DMS 273 (cell line): ENCODE measurements around the gene RNF128.

Source experiments
- DNase-seq: peaks from one replicate; lab custom pipeline; 2025; ENCODE audit not compliant: unreplicated experiment; lab: John Stamatoyannopoulos, UW

Gene RNF128, protein sequence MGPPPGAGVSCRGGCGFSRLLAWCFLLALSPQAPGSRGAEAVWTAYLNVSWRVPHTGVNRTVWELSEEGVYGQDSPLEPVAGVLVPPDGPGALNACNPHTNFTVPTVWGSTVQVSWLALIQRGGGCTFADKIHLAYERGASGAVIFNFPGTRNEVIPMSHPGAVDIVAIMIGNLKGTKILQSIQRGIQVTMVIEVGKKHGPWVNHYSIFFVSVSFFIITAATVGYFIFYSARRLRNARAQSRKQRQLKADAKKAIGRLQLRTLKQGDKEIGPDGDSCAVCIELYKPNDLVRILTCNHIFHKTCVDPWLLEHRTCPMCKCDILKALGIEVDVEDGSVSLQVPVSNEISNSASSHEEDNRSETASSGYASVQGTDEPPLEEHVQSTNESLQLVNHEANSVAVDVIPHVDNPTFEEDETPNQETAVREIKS

DNA sequence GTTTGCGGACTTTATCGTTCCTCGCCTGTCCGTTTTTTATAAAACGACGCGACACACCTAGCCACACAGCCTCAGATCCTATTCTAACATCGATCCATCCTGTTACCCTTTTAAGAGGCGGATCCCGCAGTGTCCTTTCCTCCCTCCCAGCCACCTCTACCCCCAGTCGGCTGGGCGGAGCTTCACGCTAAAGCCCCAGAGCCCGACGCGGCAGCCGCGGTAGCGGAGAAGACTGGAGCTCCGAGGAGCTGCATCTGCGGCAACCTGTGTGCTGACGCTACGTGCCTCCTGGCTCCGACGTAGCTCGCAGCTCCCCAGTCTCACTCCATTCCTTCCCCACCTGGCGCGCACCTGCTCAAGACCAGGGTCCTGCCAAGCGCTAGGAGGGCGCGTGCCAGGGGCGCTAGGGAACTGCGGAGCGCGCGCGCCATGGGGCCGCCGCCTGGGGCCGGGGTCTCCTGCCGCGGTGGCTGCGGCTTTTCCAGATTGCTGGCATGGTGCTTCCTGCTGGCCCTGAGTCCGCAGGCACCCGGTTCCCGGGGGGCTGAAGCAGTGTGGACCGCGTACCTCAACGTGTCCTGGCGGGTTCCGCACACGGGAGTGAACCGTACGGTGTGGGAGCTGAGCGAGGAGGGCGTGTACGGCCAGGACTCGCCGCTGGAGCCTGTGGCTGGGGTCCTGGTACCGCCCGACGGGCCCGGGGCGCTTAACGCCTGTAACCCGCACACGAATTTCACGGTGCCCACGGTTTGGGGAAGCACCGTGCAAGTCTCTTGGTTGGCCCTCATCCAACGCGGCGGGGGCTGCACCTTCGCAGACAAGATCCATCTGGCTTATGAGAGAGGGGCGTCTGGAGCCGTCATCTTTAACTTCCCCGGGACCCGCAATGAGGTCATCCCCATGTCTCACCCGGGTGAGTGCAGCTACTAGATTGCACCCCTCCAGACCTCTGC is at the start of gene RNF128:
Gene RNF128, plus strand, starts transcription at position 217 of the 953 bp plus-strand sequence. Its CDS starts 213 bp downstream, at position 430.
- DNase-seq = peak; percentile 92

DNA sequence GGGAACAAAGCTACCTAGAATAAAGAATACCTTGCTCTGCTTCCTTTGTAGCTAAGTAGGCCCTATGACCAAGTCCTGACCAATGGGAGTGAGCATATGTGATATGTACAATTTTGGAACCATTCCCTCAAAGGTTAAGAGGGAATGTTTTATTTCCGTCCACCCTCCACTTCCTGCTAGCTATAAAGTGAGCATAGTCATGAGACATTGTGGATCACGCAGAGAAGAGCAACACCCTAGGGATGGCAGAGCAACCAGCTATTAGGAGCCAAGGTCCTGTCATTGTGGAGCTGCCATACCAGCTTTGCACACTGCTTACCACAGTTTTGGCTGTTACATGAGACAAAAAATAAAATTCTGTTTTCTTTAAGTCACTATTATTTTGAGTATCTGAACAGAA is 45.8 kb upstream of the RNF128 start:
- no peak for DNase-seq

DNA sequence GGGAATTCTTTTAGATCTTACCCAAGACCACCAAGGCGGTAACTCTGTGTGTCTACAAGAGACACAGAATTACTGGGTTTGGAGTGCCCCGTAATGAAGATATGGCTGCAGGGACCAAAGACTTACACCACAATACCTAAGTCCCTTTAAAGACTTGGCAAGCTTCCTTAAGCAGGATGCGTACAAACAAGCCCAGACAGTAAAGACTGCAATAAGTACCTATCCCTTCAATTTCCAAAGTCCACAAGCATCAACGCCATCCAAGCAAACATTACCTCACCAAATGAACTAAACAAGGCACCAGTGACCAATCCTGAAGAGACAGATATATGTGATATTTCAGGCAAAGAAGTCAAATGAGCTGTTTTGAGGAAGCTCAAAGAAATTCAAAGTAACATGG is 42.3 kb upstream of the RNF128 start:
- DNase-seq = no peak

DNA sequence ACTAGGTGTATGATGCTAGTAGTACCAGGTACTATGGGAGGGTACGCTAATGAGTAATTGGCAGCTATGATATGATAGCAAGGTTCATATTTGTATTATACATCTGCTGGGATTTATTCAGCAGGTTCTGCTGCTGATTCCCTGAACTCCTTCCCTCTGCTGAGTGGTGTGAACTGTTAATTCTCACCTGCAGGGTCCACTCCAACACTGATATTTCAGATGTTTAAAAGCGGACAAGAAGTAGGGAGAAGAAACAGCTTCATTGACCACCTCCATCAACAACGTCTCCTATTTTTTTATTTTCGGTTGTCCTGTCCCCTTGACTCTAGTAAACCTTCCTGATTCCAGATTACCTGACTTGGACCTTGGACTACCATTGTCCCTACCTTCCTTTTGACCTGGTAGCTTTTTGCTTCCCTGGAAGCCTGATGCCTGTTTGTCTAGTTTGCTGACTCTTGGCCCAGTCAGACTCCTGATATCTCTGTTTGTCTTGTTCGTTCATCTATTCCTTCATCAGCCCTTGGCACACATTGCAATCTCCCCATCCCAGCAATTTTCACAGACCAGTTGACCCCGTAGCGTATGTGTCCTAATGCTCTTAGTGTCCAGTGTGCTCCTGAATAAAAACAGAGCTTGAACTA is 34.0 kb upstream of the RNF128 start:
- DNase-seq = no peak

DNA sequence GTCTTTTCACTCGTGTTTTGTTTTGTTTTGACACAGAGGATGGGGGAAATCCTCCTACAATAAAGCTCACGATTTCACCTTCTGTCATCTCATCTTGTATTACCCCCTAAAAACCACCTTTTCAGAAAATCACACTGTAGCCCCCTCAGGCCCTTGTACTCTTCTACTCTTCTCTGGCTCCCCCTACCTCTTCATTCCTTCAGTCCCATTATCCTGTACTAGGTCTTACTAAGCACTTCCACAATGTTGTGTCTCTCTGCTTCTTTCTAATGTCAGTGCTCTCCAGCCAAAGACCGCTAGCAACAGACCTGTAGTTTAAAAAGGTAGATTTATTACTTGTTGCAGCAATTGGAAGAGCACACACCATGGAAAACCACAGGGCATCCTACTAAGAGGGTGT is 30.0 kb upstream of the RNF128 start:
- DNase-seq = no peak

DNA sequence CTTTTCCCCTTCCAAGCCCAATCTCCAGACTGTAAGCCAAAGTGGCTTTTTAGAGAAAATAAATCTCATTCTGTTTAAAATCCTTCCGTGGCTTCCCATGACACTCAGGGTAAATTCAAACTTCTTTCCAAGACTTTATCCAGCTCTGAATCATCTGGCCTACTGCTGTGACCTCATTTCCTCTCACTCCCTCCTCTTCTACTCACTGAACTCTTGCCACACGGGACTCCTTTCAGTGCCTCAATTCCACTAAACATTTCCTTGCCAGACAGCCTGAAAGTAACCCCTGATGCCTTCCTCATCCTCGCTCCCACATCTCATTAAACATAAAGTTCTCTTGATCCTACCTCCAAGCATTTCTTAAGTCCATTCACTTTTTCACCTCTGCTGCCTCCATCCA is 27.8 kb upstream of the RNF128 start:
- no peak for DNase-seq

DNA sequence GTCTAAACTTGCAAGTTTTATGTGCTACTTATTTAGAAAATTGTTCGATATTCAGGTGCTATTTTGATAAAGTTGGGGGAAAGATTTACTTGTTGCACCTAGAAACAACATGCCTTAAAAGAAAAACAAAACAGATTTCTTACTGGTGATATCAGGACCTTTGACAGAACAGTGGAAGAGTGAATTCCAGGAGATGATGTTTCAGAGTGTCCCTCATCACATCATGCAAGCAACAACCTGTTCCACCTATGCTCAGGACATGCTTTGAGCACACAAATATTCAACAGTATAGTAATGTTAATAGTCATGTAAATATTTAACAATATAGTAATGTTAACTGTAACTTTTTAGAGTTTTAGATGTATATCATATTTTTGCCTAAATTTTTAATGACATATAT is 23.9 kb upstream of the RNF128 start:
- no peak for DNase-seq

DNA sequence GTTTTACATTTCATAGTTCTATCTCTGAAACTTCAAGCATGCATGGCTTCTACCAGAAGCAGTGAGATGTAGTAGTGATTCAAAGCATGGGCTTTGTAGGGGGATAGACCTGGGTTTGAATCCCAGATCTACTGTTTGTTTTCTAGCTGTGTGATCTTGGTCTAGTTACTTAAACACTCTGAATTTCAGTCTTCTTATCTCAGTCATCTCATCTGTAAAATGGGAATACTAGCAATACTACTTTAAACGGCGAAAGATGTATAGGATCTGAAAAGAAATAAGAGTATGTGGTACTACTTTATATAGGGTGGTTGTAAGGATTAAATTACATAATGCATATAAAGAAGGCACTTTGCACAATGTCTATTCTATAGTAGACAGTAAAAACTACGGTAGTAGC is 20.0 kb upstream of the RNF128 start:
- DNase-seq = no peak

DNA sequence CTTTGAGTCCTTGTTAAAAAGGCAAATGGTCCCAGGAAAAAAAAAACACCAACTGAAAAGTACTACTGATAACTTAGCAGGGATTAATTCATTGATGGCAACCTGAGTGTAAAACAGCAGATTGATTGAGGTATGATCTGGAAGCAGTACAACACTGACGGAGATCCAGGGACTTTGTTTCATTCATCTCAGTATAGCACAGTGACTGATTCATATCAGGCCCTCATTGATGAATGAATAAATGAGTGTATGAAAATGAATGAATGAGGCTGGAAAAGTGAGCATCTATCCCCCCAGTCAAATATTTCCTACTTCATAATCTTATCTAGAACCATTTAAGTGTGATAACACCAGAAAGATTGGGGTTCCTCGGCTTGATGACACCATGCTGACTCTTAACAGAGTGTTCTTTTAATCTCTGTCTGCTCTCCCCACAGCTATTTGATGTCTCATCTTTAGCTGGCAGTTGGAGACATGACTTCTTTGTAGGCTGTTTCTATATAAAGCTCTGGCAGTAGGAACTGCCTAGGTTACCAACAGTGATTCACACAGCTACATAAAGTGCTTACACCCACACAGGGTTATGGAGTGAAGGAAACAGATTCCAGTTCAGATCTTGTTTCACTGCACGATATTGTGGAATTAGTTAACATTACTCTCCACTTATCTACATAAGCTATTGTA is 18.6 kb upstream of the RNF128 start:
- peak; percentile 24 for DNase-seq

DNA sequence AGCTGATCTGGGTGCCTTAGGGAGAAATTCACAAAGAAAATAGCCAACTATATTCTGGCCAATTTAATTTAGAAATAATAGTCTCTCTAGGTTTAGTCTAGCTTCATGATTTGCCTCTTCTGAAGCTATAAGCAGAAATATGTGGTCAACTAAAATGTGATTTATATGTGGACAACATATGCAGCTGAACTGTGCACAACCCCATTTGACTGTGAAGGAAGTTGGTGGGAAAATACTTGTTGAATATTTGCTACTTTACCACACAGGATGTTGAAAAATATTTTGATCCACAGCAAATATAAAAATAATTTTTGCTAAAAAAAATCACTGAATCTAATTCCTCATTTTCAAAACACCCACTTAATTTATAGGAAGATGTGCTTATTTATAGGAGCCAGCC is 15.7 kb upstream of the RNF128 start:
- no peak for DNase-seq

DNA sequence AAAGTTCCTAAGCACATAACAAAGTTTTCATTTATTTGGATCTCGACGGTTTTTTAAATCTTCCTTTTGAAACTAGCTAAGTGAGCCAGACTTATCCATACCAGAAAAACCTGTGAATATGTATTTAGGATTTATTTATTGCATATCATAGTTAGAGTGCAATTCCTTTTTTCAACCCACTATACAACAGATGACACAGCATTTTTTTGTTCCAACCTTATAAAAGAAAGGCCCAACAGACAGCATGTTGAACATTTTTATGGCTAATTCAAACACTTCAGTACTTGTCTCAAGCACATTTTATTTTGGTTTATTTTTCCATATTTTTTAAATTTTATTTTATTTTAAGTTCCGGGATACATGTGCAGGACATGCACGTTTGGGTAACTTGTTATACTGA is 15.1 kb upstream of the RNF128 start:
- DNase-seq = no peak

DNA sequence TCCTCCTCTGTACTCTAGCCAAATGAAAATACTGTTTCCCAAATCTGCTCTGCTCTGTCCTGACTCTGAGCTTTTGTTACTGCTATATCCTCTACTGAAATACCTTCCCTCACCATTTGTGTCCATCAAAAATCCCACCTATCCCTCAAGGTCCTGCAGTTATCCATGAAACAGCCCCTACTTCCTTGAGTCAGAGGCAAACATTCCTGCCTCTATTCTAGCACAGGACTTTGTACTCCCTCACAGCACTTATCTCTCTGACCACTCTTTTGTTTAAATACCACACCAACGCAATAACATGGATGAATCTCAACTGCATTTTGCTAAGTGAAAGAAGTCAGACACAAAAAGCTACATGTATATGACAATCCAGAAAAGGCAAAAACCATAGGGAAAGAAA is 10.5 kb upstream of the RNF128 start:
- no peak for DNase-seq

DNA sequence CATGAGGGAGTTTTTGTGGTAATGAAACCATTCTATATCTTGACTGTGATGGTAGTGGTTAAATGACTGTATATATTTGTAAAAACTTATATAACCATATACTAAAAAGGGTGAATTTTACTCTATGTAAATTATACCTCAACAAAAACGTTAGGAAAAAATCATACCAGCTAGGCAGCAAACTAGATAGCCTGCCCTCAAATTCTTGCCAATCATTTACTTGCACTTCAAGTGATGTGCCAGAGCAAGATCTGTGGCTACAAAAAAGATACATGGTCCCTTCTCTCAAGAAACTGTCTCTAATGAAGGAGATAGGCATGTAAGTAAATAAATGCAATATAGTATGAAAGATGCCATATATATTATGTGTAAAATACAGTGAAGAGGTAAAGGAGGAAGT is 10.0 kb upstream of the RNF128 start:
- DNase-seq = no peak

DNA sequence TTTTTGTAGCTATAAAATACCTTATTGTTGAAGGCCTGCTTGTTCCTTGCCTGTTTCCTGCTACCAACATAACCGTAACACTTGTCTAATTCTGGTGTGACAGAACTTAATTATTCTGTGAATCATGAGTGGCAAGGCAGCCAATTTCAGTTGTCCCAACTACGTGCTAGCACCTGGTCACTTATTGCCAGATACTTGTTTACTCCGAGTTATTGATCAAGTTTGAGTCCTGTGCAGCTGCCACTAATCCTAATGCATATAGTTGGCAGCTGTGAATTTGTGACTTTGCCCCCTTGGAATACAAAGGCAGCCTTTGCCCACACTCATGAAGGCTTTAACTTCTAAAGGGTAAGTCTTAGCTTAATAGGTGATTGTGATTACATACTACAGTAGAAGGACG is 7.8 kb upstream of the RNF128 start:
- DNase-seq = no peak

DNA sequence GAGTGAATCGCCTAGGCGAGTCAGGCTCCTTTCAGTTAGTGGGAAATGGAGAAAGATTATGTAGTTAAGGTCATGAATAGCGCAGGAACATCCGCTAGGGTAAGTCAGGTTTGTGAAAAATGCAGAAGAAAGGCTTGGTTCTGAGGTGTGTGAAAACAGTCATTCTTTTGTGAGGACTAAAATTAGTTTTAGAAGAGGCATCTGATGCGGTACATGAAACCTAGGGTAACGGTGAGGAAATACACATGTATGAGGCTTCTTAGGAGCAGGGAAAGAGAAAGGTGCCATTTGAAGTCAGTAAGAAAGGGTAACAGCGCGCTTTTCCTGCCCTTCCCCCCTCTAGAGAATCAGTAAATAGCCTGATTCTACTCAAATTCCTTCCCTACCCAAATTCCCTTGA is 570 bp upstream of the RNF128 start:
- DNase-seq = peak; percentile 31

DNA sequence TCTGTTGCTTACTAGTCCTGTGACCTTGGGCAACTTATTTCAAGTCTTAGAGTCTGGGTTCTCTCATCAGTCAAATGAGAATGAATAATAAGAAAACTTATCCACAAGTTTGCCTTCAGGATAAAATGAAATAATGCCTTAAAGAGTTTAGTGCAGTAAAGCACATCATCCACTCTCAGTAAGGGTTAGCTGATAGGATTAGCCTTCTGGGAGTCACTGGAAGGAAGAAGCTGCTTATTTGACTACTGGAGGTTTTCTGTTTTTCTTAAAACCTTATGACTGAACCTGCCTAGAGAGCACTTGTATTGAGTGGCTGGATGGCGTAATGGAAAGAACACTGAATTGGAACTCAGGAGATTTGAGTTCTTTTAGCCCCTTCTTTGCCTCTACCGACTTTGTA is 1.8 kb downstream of the RNF128 start:
- peak; percentile 42 for DNase-seq

DNA sequence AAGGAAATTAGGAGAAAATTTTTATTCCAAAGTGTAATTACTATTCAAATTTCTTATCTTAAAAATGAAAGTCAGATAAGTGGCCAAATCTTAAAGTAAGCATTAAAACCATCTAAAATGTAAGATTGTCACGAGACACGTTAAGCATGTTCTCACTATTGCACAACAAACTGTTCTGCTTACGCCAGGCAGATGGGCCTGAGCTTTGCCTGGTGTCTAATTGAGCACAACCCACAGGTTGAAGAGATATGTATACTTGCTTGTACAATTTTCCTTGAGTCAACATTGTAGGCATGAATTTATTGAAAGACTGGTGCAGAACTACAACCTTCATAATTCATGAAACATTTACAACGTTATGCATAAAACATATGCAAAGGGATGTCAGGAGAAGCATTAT is 3.9 kb downstream of the RNF128 start:
- peak; percentile 70 for DNase-seq

DNA sequence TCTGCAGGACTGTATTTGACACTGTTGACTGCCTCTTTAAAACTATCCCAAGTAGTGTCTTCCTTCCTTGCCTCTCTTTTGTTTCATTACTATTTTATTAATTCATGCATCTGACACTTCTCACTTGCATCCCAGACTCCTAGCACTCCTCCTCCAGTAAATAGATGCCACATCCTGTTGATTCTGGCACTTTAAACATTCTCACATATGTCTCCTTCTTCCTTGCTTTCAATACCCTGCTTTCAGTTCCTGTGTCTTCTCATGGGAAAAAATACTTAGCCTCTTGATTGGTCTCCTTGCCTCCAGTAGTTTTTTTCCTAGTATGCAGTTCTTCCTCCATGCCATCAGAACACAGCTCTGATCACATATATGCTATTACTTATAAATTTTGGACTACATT is 5.1 kb downstream of the RNF128 start:
- DNase-seq = no peak

DNA sequence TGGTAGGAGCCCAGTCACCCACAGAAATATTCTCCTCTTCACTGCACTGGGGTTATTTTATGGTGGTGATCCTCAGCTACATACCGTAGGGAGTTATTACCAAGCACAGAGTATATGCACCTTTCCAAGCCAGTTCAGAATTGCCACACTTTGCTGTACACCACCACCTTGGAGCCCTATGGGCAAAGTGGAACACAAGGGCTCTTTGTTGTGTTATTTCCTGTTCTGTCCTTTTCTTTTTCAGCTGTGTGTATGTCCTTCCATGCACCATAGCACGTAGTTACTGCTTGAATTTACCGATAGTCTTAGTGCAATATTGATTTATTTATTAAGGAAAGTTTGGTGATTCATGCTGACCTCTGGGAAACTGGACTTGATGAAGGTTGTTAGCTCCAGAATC is 8.3 kb downstream of the RNF128 start:
- DNase-seq = no peak

DNA sequence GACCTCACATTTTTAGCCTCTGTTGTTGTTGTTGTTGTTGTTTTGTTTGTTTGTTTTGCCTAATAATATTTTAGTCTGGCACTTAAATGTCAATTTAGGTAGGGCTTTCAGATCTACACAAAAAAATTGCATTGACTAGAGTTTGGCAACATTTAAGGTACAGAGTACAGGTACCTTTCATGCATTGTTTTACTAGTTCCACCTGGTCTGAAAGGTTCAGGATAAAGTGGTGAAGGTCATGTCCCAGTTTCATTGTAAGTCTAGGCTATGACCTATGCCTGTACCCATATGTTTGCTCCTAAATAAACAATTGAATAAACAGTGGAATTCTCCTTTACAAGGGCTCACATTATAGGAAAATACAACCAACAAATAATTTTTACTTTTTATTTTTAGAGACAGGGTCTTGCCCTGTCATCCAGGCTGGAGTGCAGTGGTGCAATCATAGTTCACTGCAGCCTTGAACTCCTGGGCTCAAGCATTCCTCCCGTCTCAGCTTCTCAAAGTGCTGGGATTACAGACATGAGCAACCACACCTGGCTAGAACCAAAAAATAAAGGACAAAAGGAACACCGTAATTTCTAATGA is 13.8 kb downstream of the RNF128 start:
- DNase-seq = no peak

DNA sequence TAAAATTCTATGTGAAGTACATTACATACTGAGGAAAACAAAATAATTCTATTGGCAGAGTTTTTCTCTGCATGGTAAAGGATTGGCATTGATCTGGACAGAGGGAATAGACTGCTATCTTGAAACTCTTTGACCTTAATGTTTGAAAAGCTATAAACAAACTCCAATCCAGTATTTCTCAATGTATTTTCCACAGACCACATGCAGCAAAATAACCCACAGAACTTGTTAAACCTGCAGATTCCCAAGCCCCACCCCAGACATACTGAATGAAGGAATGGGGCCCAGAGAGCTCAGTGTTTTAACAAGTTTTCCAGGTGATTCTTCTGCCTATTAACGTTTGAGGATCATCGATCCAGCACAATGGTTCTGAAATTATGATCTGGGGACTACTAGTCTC is 15.7 kb downstream of the RNF128 start:
- no peak for DNase-seq
